SKM-1 (cell line): Measurements from ENCODE around the gene TSC2.
"Not testable (repeated sequence)": the region's sequence is repeated elsewhere in the genome, so short reads cannot be mapped to it uniquely, and the experiment has no call there.

Source experiments
- DNase-seq: peaks from one replicate; lab custom pipeline; 2025; ENCODE audit not compliant: unreplicated experiment; lab: John Stamatoyannopoulos, UW

The TSC2 gene

GRCh38 chr16:2009791-2010510 is 37.8 kb upstream of the TSC2 start, which contains the start of gene ZNF598:
ZNF598 (minus strand) TSS chr16:2009821.
- DNase-seq = peak; percentile 49

- not testable (repeated sequence) for DNase-seq
These were observed 36.1 kb upstream of the TSC2 start for GRCh38 chr16:2011726-2012125.

GRCh38 chr16:2013527-2013926 is 34.3 kb upstream of the TSC2 start:
- DNase-seq = no peak

GRCh38 chr16:2015117-2015946 is 32.5 kb upstream of the TSC2 start:
- DNase-seq = no peak

- DNase-seq = no peak
These were observed 31.9 kb upstream of the TSC2 start for GRCh38 chr16:2015947-2016208.

- no peak for DNase-seq
These were observed 31.3 kb upstream of the TSC2 start for GRCh38 chr16:2016407-2016922.

- no peak for DNase-seq
These were observed 28.3 kb upstream of the TSC2 start, which contains the start of gene NPW for GRCh38 chr16:2019518-2019920. NPW (plus strand) TSS chr16:2019785.

GRCh38 chr16:2019921-2020831 is 27.6 kb upstream of the TSC2 start:
- no peak for DNase-seq

- DNase-seq = no peak
These were observed 25.1 kb upstream of the TSC2 start for GRCh38 chr16:2022723-2023091.

- DNase-seq = peak; percentile 65
These were observed 24.4 kb upstream of the TSC2 start for GRCh38 chr16:2023092-2024031.

GRCh38 chr16:2024032-2024420 is 23.8 kb upstream of the TSC2 start:
- no peak for DNase-seq

GRCh38 chr16:2025251-2025650 is 22.5 kb upstream of the TSC2 start:
- DNase-seq = no peak

GRCh38 chr16:2025878-2026460 is 21.8 kb upstream of the TSC2 start:
- DNase-seq = no peak

GRCh38 chr16:2026461-2027023 is 21.2 kb upstream of the TSC2 start, which contains the start of gene NHERF2:
NHERF2 (plus strand) TSS chr16:2026902; CDS start chr16:2027006, 104 bp downstream.
- DNase-seq = no peak

GRCh38 chr16:2027024-2028010 is 20.5 kb upstream of the TSC2 start:
- DNase-seq = no peak

GRCh38 chr16:2028146-2028545 is 19.6 kb upstream of the TSC2 start:
- DNase-seq = no peak

- DNase-seq = no peak
These were observed 19.1 kb upstream of the TSC2 start for GRCh38 chr16:2028620-2029220.

- no peak for DNase-seq
These were observed 18.4 kb upstream of the TSC2 start for GRCh38 chr16:2029350-2029749.
